AG20443 (cell line): Measurements from ENCODE around the gene LRRC47.
"Not testable (repeated sequence)": the region's sequence is repeated elsewhere in the genome, so short reads cannot be mapped to it uniquely, and the experiment has no call there.

ENCODE experiments used
- DNase-seq: peaks from one replicate; pipeline ENCODE4 v3.0.0; 2012; ENCODE audit warnings: low spot score, mixed read lengths

Gene LRRC47

GRCh38 chr1:3814771-3815561, 18.7 kb upstream of the LRRC47 start:
- no peak for DNase-seq

GRCh38 chr1:3814065-3814464, 17.8 kb upstream of the LRRC47 start:
- no peak for DNase-seq

- DNase-seq = no peak
Observed at GRCh38 chr1:3811595-3811911, 15.3 kb upstream of the LRRC47 start.

DNA sequence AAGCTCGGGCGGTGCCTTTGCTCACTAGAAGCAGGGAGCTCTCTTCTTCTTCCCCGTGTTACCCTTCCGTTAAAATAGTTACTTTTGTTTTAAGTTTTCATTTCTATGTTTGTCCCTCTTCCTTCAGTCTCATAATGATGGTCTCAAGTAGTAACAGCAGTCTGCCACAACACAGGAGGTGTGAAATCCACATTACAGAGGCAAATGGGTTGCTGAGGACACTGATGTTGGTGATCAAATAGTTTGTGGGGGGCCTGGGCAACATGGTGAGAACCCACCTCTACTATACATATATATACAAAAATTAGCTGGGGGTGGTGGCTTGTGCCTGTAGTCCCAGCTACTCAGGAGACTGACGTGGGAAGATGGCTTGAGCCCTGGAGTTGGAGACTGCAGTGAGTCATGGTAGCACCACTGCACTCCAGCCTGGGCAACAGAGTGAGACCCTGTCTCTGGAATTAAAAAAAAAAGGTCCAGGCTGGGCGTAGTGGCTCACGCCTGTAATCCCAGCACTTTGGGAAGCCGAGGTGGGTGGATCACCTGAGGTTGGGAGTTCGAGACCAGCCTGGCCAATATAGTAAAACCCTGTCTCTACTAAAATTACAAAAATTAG, 14.0 kb upstream of the LRRC47 start:
- not testable (repeated sequence) for DNase-seq

DNA sequence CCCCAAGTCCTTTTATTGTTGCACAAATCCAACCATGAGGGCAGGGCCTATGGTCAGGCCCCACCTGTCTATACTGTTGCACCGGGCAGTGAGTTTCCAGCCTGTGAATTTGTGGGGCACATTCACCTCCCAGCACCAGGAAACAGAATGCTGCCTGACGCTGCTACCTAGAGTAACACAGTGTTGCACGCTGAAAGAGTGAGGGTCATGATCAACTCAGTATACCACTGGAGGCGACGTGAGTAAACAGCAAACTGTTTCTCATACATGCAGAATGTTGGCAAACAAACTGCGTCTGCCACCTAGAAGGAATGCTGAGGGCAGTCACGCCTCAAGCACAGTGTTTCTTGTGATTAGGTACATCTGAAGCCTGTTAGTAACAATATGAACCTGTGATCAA, 13.4 kb upstream of the LRRC47 start:
- no peak for DNase-seq

GRCh38 chr1:3807769-3808168, 11.5 kb upstream of the LRRC47 start:
- DNase-seq = no peak

DNA sequence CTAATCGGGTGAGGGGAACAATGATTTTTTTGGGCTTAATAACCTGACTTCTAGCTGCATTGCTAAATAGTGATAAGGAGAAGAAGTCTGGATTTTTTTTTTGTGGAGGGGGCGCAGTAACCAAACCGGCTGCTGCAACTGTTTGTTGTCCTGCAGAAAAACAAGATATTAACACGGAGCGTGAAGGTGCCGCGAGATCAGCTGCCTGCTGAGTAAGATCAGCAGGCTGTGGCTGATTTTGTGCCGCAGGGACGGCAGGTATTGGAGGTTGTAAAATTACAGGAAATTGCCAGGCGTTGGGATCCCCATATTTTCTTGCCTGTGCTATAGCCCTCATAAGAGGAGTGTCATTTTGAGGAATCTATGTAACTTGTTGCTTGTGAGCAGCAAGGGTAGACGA, 8.7 kb upstream of the LRRC47 start:
- DNase-seq = no peak

GRCh38 chr1:3804627-3804944, 8.3 kb upstream of the LRRC47 start:
- DNase-seq = not testable (repeated sequence)

DNA sequence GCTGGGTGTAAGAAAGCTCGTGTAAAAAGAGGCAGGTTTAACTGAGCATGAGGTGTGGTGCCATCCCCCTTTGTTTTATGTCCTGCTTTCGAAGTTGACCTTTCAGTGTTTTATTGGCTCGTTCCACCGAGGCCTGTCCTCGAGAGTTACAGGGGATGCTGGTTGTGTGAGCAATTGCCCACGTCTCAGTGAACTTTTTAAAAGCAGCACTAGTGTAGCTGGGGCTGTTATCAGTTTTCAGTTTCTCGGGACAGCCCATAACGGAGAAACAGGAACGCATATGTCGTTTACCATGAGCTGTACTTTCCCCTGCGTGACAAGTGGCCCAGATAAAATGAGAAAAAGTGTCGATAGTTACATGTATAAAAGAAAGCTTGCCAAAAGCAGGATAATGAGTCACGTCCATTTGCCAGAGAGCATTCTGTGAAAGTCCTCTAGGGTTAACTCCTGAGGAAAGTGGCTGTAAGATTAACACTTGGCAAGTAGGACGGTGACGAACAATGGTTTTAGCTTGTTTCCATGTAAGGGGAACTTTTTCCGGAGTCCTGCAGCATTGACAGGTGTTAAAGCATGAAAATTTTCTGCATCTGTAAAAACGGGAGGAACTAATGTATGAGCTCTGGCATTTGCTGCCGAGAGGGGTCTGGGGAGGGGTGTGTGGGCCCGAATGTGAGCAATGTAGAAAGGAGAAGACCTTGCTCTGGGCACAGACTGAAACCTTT, 7.8 kb upstream of the LRRC47 start:
- DNase-seq = no peak

DNA sequence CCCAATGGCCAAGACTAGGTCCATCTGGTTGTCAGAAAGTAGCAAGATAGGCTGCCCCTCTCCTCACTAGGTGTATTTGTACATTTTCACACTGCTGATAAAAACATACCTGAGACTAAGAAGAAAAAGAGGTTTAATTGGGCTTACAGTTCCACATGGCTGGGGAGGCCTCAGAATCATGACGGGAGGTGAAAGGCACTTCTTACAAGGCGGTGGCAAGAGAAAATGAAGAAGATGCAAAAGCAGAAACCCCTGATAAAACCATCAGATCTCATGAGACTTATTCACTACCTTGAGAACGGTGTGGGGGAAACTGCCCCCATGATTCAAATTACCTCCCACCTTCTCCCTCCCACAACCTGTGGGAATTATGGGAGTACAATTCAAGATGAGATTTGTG, 4.5 kb upstream of the LRRC47 start:
- DNase-seq = not testable (repeated sequence)

- DNase-seq = no peak
Observed at GRCh38 chr1:3799976-3800685, 3.8 kb upstream of the LRRC47 start.

- DNase-seq = no peak
Observed at GRCh38 chr1:3795453-3796214, 664 bp downstream of the LRRC47 start.

DNA sequence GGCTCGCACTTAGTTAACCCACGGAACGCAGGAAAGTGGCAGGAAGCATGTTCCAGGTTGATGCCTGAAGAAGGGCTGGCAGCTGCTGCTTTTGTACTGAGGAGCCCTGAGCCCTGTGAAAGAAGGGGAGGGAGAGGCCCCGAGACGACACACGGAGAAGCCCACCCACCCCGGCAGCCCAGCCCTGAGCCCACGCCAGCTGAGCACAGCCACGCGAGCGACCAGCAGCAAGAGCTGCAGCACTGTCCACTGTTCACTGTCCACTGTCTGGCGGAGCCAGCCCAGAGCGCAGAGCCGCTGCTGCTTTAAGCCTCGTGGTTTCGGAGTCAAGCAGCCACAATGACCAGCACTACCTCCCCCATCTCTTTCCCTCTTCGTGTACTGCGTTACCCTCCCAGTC, 5.3 kb downstream of the LRRC47 start:
- DNase-seq = no peak

DNA sequence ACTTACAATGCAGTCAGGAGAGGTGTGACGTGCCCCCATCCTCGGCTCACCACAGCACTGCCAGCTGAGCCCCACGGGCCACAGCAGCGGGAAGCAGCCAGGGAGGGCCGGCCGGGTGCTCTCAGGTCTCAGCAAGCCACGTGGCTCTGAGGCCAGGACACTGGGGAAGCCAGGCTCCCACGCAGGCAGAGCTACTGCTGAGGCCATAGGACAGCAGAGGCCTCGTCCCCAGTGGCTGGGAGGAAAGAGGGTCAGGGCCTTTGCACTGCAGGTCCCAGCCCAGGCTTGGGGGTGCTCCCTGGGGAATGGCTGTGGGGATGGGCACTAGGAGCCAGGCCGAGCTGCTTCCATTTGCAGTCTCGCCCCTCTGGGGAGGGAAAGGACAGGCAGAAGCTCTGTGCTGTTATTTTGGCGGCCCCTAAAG, 5.8 kb downstream of the LRRC47 start:
- no peak for DNase-seq

- no peak for DNase-seq
Observed at GRCh38 chr1:3789421-3790300, 6.6 kb downstream of the LRRC47 start.

- no peak for DNase-seq
Observed at GRCh38 chr1:3788756-3789420, 7.4 kb downstream of the LRRC47 start.

DNA sequence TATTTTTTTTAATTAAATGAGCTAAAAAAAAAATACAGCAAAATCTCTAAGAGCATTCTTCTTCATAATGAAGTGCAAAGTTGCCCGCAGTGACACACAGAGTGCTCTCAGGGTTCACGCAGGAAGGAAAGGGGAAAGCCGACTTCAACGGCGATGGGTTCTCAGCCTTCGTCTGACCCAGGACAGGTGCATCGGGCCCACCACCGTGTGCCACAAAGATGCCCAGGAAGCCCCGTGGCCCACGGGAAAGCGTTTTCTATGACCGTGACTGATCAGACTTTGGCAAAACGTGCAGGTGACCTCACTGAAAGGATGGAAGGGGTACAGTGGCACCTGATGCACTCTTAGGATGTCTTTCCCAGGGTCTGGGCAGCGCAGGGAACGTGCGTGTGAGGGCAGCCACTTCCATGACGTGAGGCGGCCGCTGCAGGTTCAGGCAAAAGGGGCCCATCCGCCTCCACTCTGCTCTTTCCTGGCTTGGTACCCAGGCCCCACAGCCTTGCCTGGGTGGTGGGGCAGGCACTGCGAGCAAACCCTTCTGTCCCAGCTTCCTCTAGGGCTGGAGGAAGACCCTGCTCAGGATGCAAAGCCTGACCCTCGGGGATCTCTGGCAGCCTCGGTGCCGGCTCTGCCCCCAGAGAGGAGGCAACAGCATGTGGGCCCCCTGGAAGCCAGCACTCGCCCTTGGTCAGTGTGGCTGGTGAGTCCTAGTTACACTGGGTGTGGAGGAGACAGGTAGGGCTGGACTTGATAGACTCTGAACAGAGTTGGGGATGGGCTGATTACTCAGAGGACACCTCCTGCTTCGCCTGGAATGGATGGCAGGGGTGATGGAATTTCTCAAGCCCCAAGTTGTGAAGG, 8.3 kb downstream of the LRRC47 start:
- no peak for DNase-seq

DNA sequence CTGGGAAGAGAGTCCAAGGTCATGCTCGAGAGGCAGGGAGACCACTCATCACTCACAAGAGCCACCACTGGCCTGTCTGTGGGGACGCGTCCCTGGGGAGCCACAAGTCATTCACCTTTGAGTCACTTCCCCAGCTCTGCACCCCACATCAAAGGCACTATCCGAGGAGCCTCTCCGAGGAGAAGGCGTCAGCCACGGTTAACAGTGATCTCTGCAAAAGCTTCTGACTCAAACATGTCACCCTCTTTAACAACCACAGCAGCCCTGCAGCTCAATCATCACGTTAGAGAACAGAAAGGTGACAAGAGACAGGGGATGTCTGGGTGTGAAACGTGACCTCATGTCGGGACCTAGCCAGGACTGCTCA, 9.0 kb downstream of the LRRC47 start:
- DNase-seq = no peak

DNA sequence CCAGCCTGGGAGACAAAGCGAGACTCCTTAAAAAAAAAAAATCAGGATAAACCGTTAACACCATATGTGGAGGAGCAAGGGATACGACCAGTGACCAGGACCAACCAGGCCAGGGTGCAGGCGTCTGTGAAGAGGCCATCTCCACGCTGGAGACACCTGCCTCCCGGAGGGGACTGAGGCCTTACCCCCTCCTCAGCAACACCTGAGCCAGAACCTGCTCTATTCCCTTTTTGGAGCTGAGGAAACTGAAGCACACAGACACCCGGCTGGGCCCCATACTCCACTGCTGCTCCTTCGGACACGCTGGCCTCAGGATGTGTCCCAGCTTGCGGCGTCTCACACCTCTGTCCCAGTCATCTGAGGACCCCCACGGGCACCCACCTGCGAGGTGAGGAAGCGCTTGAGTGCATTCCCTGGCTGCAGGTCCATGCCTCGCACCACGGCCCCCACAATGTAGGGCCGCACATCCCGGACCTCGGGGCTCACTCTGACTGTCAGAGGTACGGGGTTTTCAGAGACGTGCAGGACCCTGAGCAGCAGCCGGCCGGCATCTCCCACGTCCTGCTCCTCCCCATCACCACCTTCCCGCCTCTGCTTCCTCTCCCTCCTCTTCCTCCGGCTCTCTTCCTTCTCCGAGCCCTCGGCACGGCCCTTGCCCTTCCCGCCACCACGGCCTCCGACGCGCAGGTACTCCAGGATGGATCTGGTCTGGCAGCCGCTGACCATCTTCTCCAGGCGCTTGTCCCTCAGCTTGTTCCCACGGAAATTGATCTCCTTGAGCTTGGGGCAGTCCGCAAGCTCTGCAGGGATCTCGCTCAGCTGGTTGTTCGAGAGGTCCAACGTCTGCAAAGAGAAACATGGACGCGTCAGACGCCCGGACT, 9.6 kb downstream of the LRRC47 start:
- DNase-seq = no peak
